ENCODE measurements around the gene STRN3. TPM values are rescaled to one million over a fixed set of nuclear protein-coding genes. Genes with fewer than 3 reads are reported as not detected.
A peak's percentile ranks its signal among the peaks of the same experiment; 100 is the strongest.

The STRN3 gene
- total and polyA plus RNA-seq, 7 experiments from 2014 or later: 3.5 to 28.7 (median 24.8) TPM

DNA sequence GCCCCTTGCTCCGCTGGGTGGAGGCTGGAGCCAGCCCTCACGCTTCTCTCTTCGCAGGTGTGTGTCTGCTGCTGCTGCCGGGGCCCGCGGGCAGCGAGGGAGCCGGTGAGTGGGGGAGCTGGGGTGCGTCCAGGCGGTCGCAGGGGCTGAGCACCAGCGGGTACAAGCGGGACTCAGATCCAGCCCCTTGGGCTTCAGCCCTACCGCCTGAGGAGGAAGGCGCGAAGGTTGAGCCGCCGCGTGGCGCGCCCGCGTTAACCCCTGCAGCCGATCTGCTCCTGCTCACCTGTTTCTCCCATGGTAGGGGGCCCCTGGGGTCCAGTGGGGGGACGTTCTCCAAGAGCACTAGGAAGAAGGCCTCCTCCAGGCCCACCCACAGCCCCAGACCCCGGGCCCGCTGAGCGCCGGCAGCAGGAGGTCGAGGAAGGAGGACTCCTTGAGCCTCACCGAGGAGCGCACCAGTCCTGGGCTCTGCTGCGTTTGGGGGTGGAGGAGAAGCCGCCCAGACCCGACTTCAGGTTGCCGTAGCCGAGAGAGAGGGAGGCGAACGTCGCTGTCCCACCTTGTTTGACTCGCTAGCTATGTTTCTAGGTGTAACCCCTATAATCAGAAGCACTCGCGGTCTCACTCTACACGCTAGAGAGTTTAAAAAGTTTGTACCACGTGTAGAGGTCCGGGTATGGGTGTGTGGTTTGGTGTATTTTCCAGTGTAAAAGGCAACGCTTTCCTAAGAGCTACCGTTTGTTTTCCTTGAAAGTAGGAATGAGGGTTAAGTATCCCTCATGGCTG lies 151.0 kb downstream of the STRN3 start:
- H3K4me3 Mint-ChIP-seq: peak overlapping the region; percentile 37 to 86 (median 78)
- H3K27me3 Mint-ChIP-seq: peaks cover 49 to 74% (median 54%) of the 10 kb centered on the region in 5 donors
- Histone ChIP-seq H3K9me3 (ENCODE audit: control insufficient read depth in 2 of 3, low read length in 3 of 3) (no peaks in the 10 kb centered on the region), H3K27ac (ENCODE audit: low read depth, low read length) (no peak overlapping the region), H3K36me3 (ENCODE audit: control insufficient read depth in 2 of 3, insufficient read depth in 3 of 3, low read length in 3 of 3) (no peaks in the 10 kb centered on the region), H3K4me3 (ENCODE audit: low read length) (peak overlapping the region; percentile 39), H3K27me3 (ENCODE audit: control insufficient read depth in 2 of 2, insufficient read depth in 2 of 2, low read length in 2 of 2) (peaks cover 0 to 9% of the 10 kb centered on the region in 2 donors), H3K4me1 (ENCODE audit: control insufficient read depth in 2 of 2, insufficient read depth in 2 of 2, low read length in 2 of 2) (peaks cover 0 to 5% of the 10 kb centered on the region in 2 donors)
- no peaks in the 10 kb centered on the region for H3K36me3 Mint-ChIP-seq
- DNase-seq (peak in 2 of 9 donors; percentile 6 to 25), ATAC-seq (peak; percentile 28)
- POLR2A ChIA-PET: no interaction called here
- H3K4me1 Mint-ChIP-seq: peaks cover 0 to 15% (median 10%) of the 10 kb centered on the region in 7 donors
- CTCF ChIA-PET: no interaction called here
- H3K27ac Mint-ChIP-seq: no peak overlapping the region
- intact Hi-C loops (cut with micrococcal nuclease): loop anchor here in 1 of 2 donors (10.0 kb wide), 1 partner anchor 210 kb away; no protein-coding TSS in a partner anchor
- no peaks in the 10 kb centered on the region for H3K9me3 Mint-ChIP-seq

DNA sequence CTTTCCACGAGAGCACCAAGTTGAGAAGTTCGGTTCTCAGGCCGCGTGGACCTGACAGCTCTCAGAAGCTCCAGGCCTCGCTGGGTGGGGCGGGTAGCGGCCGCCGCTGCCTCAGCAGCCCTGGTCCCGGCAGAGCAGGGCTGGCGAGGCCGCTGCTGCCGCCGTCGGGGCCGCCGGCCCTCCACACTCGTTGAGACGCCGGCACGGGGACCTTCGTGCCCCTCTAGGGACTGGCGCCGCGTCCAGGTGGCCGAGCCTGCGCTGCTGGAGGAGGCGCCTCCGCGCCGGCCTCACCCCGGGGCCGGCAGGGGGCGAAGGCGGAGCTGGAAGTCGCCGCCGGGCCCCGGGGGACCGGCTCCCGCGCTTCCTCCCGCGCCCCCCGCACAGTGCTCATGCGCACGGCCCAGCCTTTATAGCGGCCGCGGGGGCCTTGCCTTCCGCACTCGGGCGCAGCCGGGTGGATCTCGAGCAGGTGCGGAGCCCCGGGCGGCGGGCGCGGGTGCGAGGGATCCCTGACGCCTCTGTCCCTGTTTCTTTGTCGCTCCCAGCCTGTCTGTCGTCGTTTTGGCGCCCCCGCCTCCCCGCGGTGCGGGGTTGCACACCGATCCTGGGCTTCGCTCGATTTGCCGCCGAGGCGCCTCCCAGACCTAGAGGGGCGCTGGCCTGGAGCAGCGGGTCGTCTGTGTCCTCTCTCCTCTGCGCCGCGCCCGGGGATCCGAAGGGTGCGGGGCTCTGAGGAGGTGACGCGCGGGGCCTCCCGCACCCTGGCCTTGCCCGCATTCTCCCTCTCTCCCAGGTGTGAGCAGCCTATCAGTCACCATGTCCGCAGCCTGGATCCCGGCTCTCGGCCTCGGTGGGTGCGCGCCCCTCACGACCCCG lies 151.8 kb downstream of the STRN3 start, which contains the start of gene COCH:
TSS of gene COCH (plus strand) at position 440 of the 879 bp plus-strand sequence. CDS start at position 820, 380 bp downstream.
- no peaks in the 10 kb centered on the region for H3K9me3 ChIP-seq (ENCODE audit: control insufficient read depth in 2 of 3, low read length in 3 of 3)
- peak within 1 kb of the TSS; percentile 39 for H3K4me3 ChIP-seq (ENCODE audit: low read length)
- POLR2A ChIA-PET: no interaction called here
- no peak within 1 kb of the TSS for H3K27ac ChIP-seq (ENCODE audit: low read depth, low read length)
- CTCF ChIA-PET: no interaction called here
- H3K4me3 Mint-ChIP-seq: peak within 1 kb of the TSS; percentile 66 to 86 (median 78)
- H3K27me3 Mint-ChIP-seq: peaks cover 56 to 80% (median 61%) of the 10 kb centered on the region in 5 donors
- DNase-seq (peak in 7 of 9 donors; percentile 4 to 54 (median 13)), ATAC-seq (peak; percentile 71)
- H3K36me3 ChIP-seq (ENCODE audit: control insufficient read depth in 2 of 3, insufficient read depth in 3 of 3, low read length in 3 of 3): no peaks in the 10 kb centered on the region
- intact Hi-C loops (cut with micrococcal nuclease): loop anchor here in 1 of 2 donors (10.0 kb wide), 1 partner anchor 210 kb away; no protein-coding TSS in a partner anchor
- H3K36me3 Mint-ChIP-seq: no peaks in the 10 kb centered on the region
- H3K9me3 Mint-ChIP-seq: no peaks in the 10 kb centered on the region
- no peak within 1 kb of the TSS for H3K27ac Mint-ChIP-seq
- H3K27me3 ChIP-seq (ENCODE audit: control insufficient read depth in 2 of 2, insufficient read depth in 2 of 2, low read length in 2 of 2): peaks cover 0 to 9% of the 10 kb centered on the region in 2 donors
- H3K4me1 ChIP-seq (ENCODE audit: control insufficient read depth in 2 of 2, insufficient read depth in 2 of 2, low read length in 2 of 2): peaks cover 0 to 5% of the 10 kb centered on the region in 2 donors
- peaks cover 0 to 15% (median 10%) of the 10 kb centered on the region in 7 donors for H3K4me1 Mint-ChIP-seq

DNA sequence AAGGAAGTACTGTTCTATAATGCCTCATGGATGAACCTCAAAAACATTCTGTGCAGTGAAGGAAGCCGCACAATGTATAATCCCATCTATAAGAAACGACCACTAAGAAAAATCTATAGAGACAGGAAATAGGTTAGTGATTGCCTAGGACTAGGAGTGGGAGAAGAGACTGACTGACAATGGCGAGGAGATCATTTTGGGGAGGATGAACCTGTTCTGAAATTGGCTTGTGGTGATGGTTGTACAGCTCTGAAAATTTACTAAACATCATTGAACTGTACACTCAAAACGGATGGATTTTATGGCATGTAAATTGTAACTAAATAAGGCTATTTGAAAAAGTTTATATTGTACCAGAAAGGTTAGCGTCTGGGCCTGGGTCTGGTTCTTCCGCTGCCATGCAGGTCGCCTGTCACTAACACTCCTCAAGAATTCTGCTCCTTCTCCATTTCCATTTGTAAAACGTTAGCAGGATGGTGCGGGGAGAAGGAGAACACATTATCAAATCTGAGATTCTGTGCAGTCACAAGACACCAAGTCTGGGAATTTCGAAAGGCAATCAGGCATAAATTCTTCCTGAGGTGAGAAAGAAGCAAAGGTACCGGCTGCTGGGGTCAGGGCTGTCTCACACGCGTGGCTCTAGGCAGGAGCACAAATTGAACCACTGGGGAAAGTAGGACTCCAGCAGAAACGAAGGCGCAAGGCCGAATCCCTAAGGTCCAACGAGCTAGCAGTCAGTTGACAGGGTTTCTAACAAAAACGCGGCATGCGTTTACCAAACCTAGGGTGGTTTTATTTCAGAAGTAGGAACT lies 152.7 kb downstream of the STRN3 start:
- ATAC-seq (no peak), DNase-seq (no peak)
- intact Hi-C loops (cut with micrococcal nuclease): loop anchor here in 1 of 2 donors (10.0 kb wide), 1 partner anchor 211 kb away; no protein-coding TSS in a partner anchor
- no peaks in the 10 kb centered on the region for H3K9me3 ChIP-seq (ENCODE audit: control insufficient read depth in 2 of 3, low read length in 3 of 3)
- H3K4me1 ChIP-seq (ENCODE audit: control insufficient read depth in 2 of 2, insufficient read depth in 2 of 2, low read length in 2 of 2): peaks cover 0 to 5% of the 10 kb centered on the region in 2 donors
- POLR2A ChIA-PET: no interaction called here
- CTCF ChIA-PET: no interaction called here
- peaks cover 0 to 9% of the 10 kb centered on the region in 2 donors for H3K27me3 ChIP-seq (ENCODE audit: control insufficient read depth in 2 of 2, insufficient read depth in 2 of 2, low read length in 2 of 2)
- no peaks in the 10 kb centered on the region for H3K9me3 Mint-ChIP-seq
- no peaks in the 10 kb centered on the region for H3K36me3 ChIP-seq (ENCODE audit: control insufficient read depth in 2 of 3, insufficient read depth in 3 of 3, low read length in 3 of 3)
- peaks cover 0 to 15% (median 10%) of the 10 kb centered on the region in 7 donors for H3K4me1 Mint-ChIP-seq
- H3K36me3 Mint-ChIP-seq: no peaks in the 10 kb centered on the region
- H3K27ac Mint-ChIP-seq: no peak overlapping the region
- peak overlapping the region; percentile 14 to 81 (median 66) for H3K4me3 Mint-ChIP-seq
- peaks cover 57 to 77% (median 67%) of the 10 kb centered on the region in 5 donors for H3K27me3 Mint-ChIP-seq
- H3K4me3 ChIP-seq (ENCODE audit: low read length): no peak overlapping the region
- H3K27ac ChIP-seq (ENCODE audit: low read depth, low read length): no peak overlapping the region

DNA sequence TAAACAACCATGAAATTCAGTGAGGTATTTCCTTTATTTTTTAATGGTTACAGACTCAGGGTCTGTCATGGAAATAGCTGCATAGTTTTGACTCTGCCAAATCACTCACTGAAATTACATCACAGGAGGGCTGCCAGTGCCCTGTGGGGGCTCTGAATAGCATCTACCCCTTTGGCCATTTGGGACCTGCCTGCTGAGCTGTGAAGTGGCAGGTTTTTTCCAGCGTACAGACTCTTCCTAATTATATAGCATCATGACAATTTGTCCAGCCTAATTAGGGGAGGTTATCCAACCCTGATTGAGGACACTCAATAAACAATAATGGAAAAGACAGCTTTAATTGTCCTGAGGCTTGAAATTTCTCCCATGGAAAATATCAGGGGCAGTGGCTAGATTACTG lies 153.6 kb downstream of the STRN3 start:
- H3K4me1 Mint-ChIP-seq: peaks cover 0 to 15% (median 10%) of the 10 kb centered on the region in 7 donors
- POLR2A ChIA-PET: no interaction called here
- Histone ChIP-seq H3K27ac (ENCODE audit: low read depth, low read length) (no peak overlapping the region), H3K4me3 (ENCODE audit: low read length) (no peak overlapping the region), H3K36me3 (ENCODE audit: control insufficient read depth in 2 of 3, insufficient read depth in 3 of 3, low read length in 3 of 3) (no peaks in the 10 kb centered on the region), H3K4me1 (ENCODE audit: control insufficient read depth in 2 of 2, insufficient read depth in 2 of 2, low read length in 2 of 2) (peaks cover 0 to 5% of the 10 kb centered on the region in 2 donors), H3K27me3 (ENCODE audit: control insufficient read depth in 2 of 2, insufficient read depth in 2 of 2, low read length in 2 of 2) (peaks cover 0 to 9% of the 10 kb centered on the region in 2 donors), H3K9me3 (ENCODE audit: control insufficient read depth in 2 of 3, low read length in 3 of 3) (no peaks in the 10 kb centered on the region)
- DNase-seq (no peak), ATAC-seq (no peak)
- no peaks in the 10 kb centered on the region for H3K9me3 Mint-ChIP-seq
- CTCF ChIA-PET: interaction anchor here (0.6 kb wide), 1 partner anchor 72 kb away, joined by 3 read pairs; no protein-coding TSS in a partner anchor
- no peaks in the 10 kb centered on the region for H3K36me3 Mint-ChIP-seq
- peak overlapping the region in 1 of 10 donors; percentile 53 for H3K4me3 Mint-ChIP-seq
- peaks cover 55 to 68% (median 64%) of the 10 kb centered on the region in 5 donors for H3K27me3 Mint-ChIP-seq
- H3K27ac Mint-ChIP-seq: no peak overlapping the region
- intact Hi-C loops (cut with micrococcal nuclease): loop anchor here in 1 of 2 donors (10.0 kb wide), 1 partner anchor 212 kb away; no protein-coding TSS in a partner anchor

DNA sequence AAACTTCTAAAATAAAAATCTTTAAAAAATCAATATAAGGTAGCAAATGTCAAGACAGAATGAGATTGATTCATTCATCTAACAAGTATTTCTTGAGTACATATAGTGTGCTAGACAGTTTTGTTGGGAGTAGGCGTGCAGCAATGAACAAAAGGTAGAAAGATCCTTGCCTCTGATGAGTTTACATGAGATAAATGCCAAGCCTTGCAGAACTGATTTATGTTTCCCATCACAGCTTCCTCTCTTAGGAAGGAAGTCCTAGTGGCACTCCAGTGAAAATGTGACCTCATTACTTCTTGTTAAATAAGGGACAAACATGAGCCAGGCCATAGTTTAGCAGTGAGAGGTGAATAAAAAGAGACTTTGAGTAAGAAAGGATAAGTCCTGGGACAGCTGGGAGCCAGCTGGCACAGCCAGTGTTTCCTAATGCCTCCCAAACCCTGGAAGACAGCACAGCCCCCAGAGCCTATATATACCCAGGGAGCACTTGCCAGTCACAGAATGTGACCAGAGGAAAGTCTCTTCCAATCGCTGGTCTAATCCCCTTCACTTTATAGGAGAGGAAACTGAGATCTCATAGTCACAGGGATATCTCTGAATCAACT lies 156.5 kb downstream of the STRN3 start:
- no peak overlapping the region for H3K27ac Mint-ChIP-seq
- no peaks in the 10 kb centered on the region for H3K4me1 ChIP-seq (ENCODE audit: control insufficient read depth in 2 of 2, insufficient read depth in 2 of 2, low read length in 2 of 2)
- no peak overlapping the region for H3K4me3 Mint-ChIP-seq
- H3K4me1 Mint-ChIP-seq: peaks cover 0 to 9% (median 5%) of the 10 kb centered on the region in 7 donors
- POLR2A ChIA-PET: no interaction called here
- DNase-seq (no peak), ATAC-seq (no peak)
- no peaks in the 10 kb centered on the region for H3K36me3 ChIP-seq (ENCODE audit: control insufficient read depth in 2 of 3, insufficient read depth in 3 of 3, low read length in 3 of 3)
- no peaks in the 10 kb centered on the region for H3K36me3 Mint-ChIP-seq
- H3K27me3 ChIP-seq (ENCODE audit: control insufficient read depth in 2 of 2, insufficient read depth in 2 of 2, low read length in 2 of 2): peaks cover 0 to 6% of the 10 kb centered on the region in 2 donors
- CTCF ChIA-PET: interaction anchor here (0.7 kb wide), 1 partner anchor 187 kb away, joined by 4 read pairs; no protein-coding TSS in a partner anchor
- peaks cover 34 to 50% (median 44%) of the 10 kb centered on the region in 5 donors for H3K27me3 Mint-ChIP-seq
- intact Hi-C loops (cut with micrococcal nuclease): loop anchor here in 1 of 2 donors (10.0 kb wide), 1 partner anchor 215 kb away; no protein-coding TSS in a partner anchor
- no peak overlapping the region for H3K27ac ChIP-seq (ENCODE audit: low read depth, low read length)
- no peaks in the 10 kb centered on the region for H3K9me3 Mint-ChIP-seq
- no peak overlapping the region for H3K4me3 ChIP-seq (ENCODE audit: low read length)
- no peaks in the 10 kb centered on the region for H3K9me3 ChIP-seq (ENCODE audit: control insufficient read depth in 2 of 3, low read length in 3 of 3)

Measured in naive thymus-derived CD4-positive, alpha-beta T cell (primary cell).